WTC11 (cell line): ENCODE data around the gene VIPAS39. TPM values are rescaled to one million over a fixed set of nuclear protein-coding genes. Genes with fewer than 3 reads are reported as not detected.

ENCODE experiments used
- ATAC-seq: fragments of 200-7000 bp; cut with Tn5 transposase; 2 replicates; pipeline ENCODE4 v1.10.0; 2021; ENCODE audit warnings: mild to moderate bottlenecking, moderate library complexity
- CTCF ChIA-PET: fragments of 300-600 bp; sonication (Branson Sonifier 250); formaldehyde crosslinking; loops from one replicate; lab custom pipeline; 2021; ENCODE audit warnings: antibody characterized with exemption; lab: Charles Lee
- POLR2A ChIA-PET: fragments of 350-600 bp; sonication (Branson Sonifier 250); formaldehyde crosslinking; loops from one replicate; lab custom pipeline; 2021; ENCODE audit warnings: antibody characterized with exemption; lab: Charles Lee
- DNase-seq: peaks from one replicate; pipeline ENCODE4 v3.0.0; 2021; ENCODE audit warnings: low spot score
- H3K27ac Mint-ChIP-seq: 2 replicates; pipeline ENCODE4 v1.8.0; 2021; ENCODE audit warnings: mixed read lengths
- H3K27me3 Mint-ChIP-seq: 2 replicates; pipeline ENCODE4 v1.8.0; 2021; ENCODE audit warnings: low read depth, mild to moderate bottlenecking, moderate library complexity, mixed read lengths
- H3K36me3 Mint-ChIP-seq: 2 replicates; pipeline ENCODE4 v1.8.0; 2021; ENCODE audit warnings: mixed read lengths
- H3K4me1 Mint-ChIP-seq: 2 replicates; pipeline ENCODE4 v1.8.0; 2022; ENCODE audit warnings: mixed read lengths
- H3K4me3 Mint-ChIP-seq: 2 replicates; pipeline ENCODE4 v1.8.0; 2021; ENCODE audit warnings: mild to moderate bottlenecking, moderate library complexity, mixed read lengths
- H3K9me3 Mint-ChIP-seq: 2 replicates; pipeline ENCODE4 v1.8.0; 2021; ENCODE audit warnings: mixed read lengths
- CBFB ChIP-seq: sonication (generic); formaldehyde crosslinking; IDR thresholded peaks from 2 replicates; pipeline ENCODE4 v1.8.1; 2022; ENCODE audit warnings: mild to moderate bottlenecking, low read depth, missing genetic modification reagents
- ELF4 ChIP-seq: sonication (generic); formaldehyde crosslinking; IDR thresholded peaks from 2 replicates; pipeline ENCODE4 v1.8.1; 2022; ENCODE audit warnings: low read depth, mild to moderate bottlenecking, moderate library complexity, missing genetic modification reagents
- EMX1 ChIP-seq: fragments of 250-450 bp; sonication (Bioruptor Pico); IDR thresholded peaks from 2 replicates; pipeline ENCODE4 v1.8.0; 2021; ENCODE audit warnings: mild to moderate bottlenecking
- FOXJ3 ChIP-seq: sonication (generic); formaldehyde crosslinking; IDR thresholded peaks from 2 replicates; pipeline ENCODE4 v1.9.0; 2021; ENCODE audit warnings: missing genetic modification reagents, mild to moderate bottlenecking, borderline replicate concordance
- GABPB1 ChIP-seq: sonication (generic); formaldehyde crosslinking; IDR thresholded peaks from 2 replicates; pipeline ENCODE4 v1.8.1; 2023; ENCODE audit warnings: mild to moderate bottlenecking, missing genetic modification reagents
- GRHL2 ChIP-seq: fragments of 250-450 bp; sonication (Bioruptor Pico); IDR thresholded peaks from 2 replicates; pipeline ENCODE4 v1.8.0; 2022; ENCODE audit warnings: mild to moderate bottlenecking, moderate library complexity; ENCODE audit not compliant: insufficient replicate concordance, severe bottlenecking
- HMGA2 ChIP-seq: fragments of 250-450 bp; sonication (Bioruptor Pico); IDR thresholded peaks from 2 replicates; pipeline ENCODE4 v1.4.0; 2021; ENCODE audit warnings: mild to moderate bottlenecking, moderate library complexity
- IRF2 ChIP-seq: sonication (generic); formaldehyde crosslinking; IDR thresholded peaks from 2 replicates; pipeline ENCODE4 v1.8.0; 2022; ENCODE audit warnings: low read depth, missing genetic modification reagents, borderline replicate concordance
- JUN ChIP-seq: sonication (generic); formaldehyde crosslinking; IDR thresholded peaks from 2 replicates; pipeline ENCODE4 v1.8.0; 2023; ENCODE audit warnings: mild to moderate bottlenecking, missing genetic modification reagents
- MLX ChIP-seq: sonication (generic); formaldehyde crosslinking; IDR thresholded peaks from 2 replicates; pipeline ENCODE4 v1.8.1; 2023; ENCODE audit warnings: mild to moderate bottlenecking, missing genetic modification reagents, moderate library complexity
- NR3C1 ChIP-seq: sonication (generic); formaldehyde crosslinking; conservative IDR thresholded peaks from 2 replicates; pipeline ENCODE4 v1.8.1; 2023; ENCODE audit warnings: low read depth, mild to moderate bottlenecking, missing genetic modification reagents
- TCF7 ChIP-seq: sonication (generic); formaldehyde crosslinking; IDR thresholded peaks from 2 replicates; pipeline ENCODE4 v1.8.0; 2022; ENCODE audit warnings: mild to moderate bottlenecking, low read depth, missing genetic modification reagents, moderate library complexity
- TEAD1 ChIP-seq: sonication (generic); formaldehyde crosslinking; IDR thresholded peaks from 2 replicates; pipeline ENCODE4 v1.8.0; 2022; ENCODE audit warnings: mild to moderate bottlenecking, missing genetic modification reagents
- ZBTB21 ChIP-seq: sonication (generic); formaldehyde crosslinking; IDR thresholded peaks from 2 replicates; pipeline ENCODE4 v1.8.1; 2023; ENCODE audit warnings: mild to moderate bottlenecking, missing genetic modification reagents, borderline replicate concordance
- ZNF121 ChIP-seq: sonication (generic); formaldehyde crosslinking; IDR thresholded peaks from 2 replicates; pipeline ENCODE4 v1.8.0; 2023; ENCODE audit warnings: missing genetic modification reagents
- ZNF671 ChIP-seq: fragments of 250-450 bp; sonication (Bioruptor Pico); IDR thresholded peaks from 2 replicates; pipeline ENCODE4 v1.8.0; 2021; ENCODE audit warnings: mild to moderate bottlenecking
- total RNA-seq: library from RNA; stranded (reverse); gene quantifications from 3 replicates; pipeline ENCODE4 v1.2.3, GENCODE V29; 2021
- TF ChIP-seq, protein P1 (sequence below): sonication (generic); formaldehyde crosslinking; IDR thresholded peaks from 2 replicates; pipeline ENCODE4 v1.8.1; 2022; ENCODE audit warnings: low read depth, missing genetic modification reagents, borderline replicate concordance
- TF ChIP-seq, protein P2 (sequence below): sonication (generic); formaldehyde crosslinking; IDR thresholded peaks from 2 replicates; pipeline ENCODE4 v1.8.0; 2023; ENCODE audit warnings: missing genetic modification reagents
- TF ChIP-seq, protein P3 (sequence below): sonication (generic); formaldehyde crosslinking; IDR thresholded peaks from 2 replicates; pipeline ENCODE4 v1.8.0; 2022; ENCODE audit warnings: mild to moderate bottlenecking, missing genetic modification reagents
- TF ChIP-seq, protein P4 (sequence below): sonication (generic); formaldehyde crosslinking; IDR thresholded peaks from 2 replicates; pipeline ENCODE4 v1.8.0; 2023; ENCODE audit warnings: missing genetic modification reagents, mild to moderate bottlenecking, borderline replicate concordance

VIPAS39 gene
- total RNA-seq, 1 experiment from 2014 or later: 17.0 TPM

DNA sequence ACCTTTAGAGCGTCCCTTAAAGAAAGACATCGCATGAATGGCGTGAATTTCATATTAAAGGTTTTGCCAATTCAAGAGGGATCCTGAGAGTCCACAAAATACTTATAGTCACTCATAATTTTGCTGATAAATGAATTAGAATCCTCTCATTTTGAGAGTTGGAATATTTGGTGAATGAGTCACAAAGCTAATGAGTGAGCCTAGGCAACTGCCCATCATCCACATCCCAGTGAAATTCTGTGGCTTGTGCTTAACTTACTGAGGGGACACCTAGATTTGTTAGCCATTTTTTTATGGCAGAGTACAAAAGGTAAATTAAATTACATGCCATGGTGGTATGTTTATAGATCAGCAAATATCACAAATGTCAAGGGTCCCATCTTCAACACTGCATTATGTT is 21.4 kb downstream of the VIPAS39 start (continued):
- TF ChIP-seq, protein P1, sequence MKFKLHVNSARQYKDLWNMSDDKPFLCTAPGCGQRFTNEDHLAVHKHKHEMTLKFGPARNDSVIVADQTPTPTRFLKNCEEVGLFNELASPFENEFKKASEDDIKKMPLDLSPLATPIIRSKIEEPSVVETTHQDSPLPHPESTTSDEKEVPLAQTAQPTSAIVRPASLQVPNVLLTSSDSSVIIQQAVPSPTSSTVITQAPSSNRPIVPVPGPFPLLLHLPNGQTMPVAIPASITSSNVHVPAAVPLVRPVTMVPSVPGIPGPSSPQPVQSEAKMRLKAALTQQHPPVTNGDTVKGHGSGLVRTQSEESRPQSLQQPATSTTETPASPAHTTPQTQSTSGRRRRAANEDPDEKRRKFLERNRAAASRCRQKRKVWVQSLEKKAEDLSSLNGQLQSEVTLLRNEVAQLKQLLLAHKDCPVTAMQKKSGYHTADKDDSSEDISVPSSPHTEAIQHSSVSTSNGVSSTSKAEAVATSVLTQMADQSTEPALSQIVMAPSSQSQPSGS (CRISPR knock-in tag): no peak
- TF ChIP-seq TCF7 (CRISPR knock-in tag): no peak
- no peak for TF ChIP-seq NR3C1 (CRISPR knock-in tag)
- TF ChIP-seq ZNF671 (CRISPR knock-in tag): no peak
- no peak for TF ChIP-seq ELF4
- TF ChIP-seq ZBTB21 (CRISPR knock-in tag): no peak
- TF ChIP-seq, protein P2, sequence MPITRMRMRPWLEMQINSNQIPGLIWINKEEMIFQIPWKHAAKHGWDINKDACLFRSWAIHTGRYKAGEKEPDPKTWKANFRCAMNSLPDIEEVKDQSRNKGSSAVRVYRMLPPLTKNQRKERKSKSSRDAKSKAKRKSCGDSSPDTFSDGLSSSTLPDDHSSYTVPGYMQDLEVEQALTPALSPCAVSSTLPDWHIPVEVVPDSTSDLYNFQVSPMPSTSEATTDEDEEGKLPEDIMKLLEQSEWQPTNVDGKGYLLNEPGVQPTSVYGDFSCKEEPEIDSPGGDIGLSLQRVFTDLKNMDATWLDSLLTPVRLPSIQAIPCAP (CRISPR knock-in tag): no peak
- TF ChIP-seq, all 79 proteins: peak for 0

- H3K27me3 Mint-ChIP-seq: no peaks in the 10 kb centered on the region
- TF ChIP-seq CBFB (CRISPR knock-in tag) (no peak), MLX (CRISPR knock-in tag) (no peak), HMGA2 (CRISPR knock-in tag) (no peak), EMX1 (CRISPR knock-in tag) (no peak), TEAD1 (CRISPR knock-in tag) (no peak), FOXJ3 (CRISPR knock-in tag) (no peak), IRF2 (no peak), GABPB1 (CRISPR knock-in tag) (no peak), JUN (no peak), GRHL2 (CRISPR knock-in tag) (no peak), ZNF121 (no peak), ELF4 (no peak)
- TF ChIP-seq, protein P2 (CRISPR knock-in tag): no peak
- TF ChIP-seq, protein P3, sequence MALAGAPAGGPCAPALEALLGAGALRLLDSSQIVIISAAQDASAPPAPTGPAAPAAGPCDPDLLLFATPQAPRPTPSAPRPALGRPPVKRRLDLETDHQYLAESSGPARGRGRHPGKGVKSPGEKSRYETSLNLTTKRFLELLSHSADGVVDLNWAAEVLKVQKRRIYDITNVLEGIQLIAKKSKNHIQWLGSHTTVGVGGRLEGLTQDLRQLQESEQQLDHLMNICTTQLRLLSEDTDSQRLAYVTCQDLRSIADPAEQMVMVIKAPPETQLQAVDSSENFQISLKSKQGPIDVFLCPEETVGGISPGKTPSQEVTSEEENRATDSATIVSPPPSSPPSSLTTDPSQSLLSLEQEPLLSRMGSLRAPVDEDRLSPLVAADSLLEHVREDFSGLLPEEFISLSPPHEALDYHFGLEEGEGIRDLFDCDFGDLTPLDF (CRISPR knock-in tag): no peak
- TF ChIP-seq, protein P4, sequence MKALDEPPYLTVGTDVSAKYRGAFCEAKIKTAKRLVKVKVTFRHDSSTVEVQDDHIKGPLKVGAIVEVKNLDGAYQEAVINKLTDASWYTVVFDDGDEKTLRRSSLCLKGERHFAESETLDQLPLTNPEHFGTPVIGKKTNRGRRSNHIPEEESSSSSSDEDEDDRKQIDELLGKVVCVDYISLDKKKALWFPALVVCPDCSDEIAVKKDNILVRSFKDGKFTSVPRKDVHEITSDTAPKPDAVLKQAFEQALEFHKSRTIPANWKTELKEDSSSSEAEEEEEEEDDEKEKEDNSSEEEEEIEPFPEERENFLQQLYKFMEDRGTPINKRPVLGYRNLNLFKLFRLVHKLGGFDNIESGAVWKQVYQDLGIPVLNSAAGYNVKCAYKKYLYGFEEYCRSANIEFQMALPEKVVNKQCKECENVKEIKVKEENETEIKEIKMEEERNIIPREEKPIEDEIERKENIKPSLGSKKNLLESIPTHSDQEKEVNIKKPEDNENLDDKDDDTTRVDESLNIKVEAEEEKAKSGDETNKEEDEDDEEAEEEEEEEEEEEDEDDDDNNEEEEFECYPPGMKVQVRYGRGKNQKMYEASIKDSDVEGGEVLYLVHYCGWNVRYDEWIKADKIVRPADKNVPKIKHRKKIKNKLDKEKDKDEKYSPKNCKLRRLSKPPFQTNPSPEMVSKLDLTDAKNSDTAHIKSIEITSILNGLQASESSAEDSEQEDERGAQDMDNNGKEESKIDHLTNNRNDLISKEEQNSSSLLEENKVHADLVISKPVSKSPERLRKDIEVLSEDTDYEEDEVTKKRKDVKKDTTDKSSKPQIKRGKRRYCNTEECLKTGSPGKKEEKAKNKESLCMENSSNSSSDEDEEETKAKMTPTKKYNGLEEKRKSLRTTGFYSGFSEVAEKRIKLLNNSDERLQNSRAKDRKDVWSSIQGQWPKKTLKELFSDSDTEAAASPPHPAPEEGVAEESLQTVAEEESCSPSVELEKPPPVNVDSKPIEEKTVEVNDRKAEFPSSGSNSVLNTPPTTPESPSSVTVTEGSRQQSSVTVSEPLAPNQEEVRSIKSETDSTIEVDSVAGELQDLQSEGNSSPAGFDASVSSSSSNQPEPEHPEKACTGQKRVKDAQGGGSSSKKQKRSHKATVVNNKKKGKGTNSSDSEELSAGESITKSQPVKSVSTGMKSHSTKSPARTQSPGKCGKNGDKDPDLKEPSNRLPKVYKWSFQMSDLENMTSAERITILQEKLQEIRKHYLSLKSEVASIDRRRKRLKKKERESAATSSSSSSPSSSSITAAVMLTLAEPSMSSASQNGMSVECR (CRISPR knock-in tag): no peak
- no peak overlapping the region for H3K4me3 Mint-ChIP-seq
- H3K27ac Mint-ChIP-seq: no peak overlapping the region
- peaks cover 62% of the 10 kb centered on the region for H3K36me3 Mint-ChIP-seq
- ATAC-seq (no peak), DNase-seq (no peak)
- CTCF ChIA-PET: no interaction called here
- POLR2A ChIA-PET: no interaction called here
- no peaks in the 10 kb centered on the region for H3K9me3 Mint-ChIP-seq
- H3K4me1 Mint-ChIP-seq: peaks cover 13% of the 10 kb centered on the region
Observed at GRCh38 chr14:77426396-77426795, 31.0 kb downstream of the VIPAS39 start.
